Right atrium auricular region (tissue), 2 donors: ENCODE results near the gene CLIP2. TPM values are rescaled to one million over a fixed set of nuclear protein-coding genes. Genes with fewer than 3 reads are reported as not detected.

Source experiments
- DNase-seq: peaks from one replicate; pipeline ENCODE4 v3.0.0-alpha.2; 2019; ENCODE audit warnings: low spot score
- H3K27ac ChIP-seq, 2 donors: fragments of 200-600 bp; sonication (generic); 1 replicate in 1 of 2; 2 replicates in 1 of 2; pipeline ENCODE4 v1.5.1; 2016 to 2019
- H3K27me3 ChIP-seq, 2 donors: fragments of 200-600 bp; sonication (generic); one replicate each; pipeline versions ENCODE4 v1.5.1 to v1.6.0; 2017 to 2019
- H3K36me3 ChIP-seq: fragments of 200-600 bp; sonication (generic); one replicate; pipeline ENCODE4 v1.5.1; 2016
- H3K4me1 ChIP-seq, 2 donors: fragments of 200-600 bp; sonication (generic); one replicate each; pipeline versions ENCODE4 v1.5.1 to v1.6.0; 2017 to 2019
- H3K4me3 ChIP-seq, 2 donors: fragments of 200-600 bp; sonication (generic); 1 replicate in 1 of 2; 2 replicates in 1 of 2; pipeline ENCODE4 v1.5.1; 2017 to 2019; ENCODE audit warnings: mild to moderate bottlenecking in 1 of 2, moderate library complexity in 1 of 2
- H3K9me3 ChIP-seq, 2 donors: fragments of 200-600 bp; sonication (generic); one replicate each; pipeline ENCODE4 v1.5.1; 2019
- CTCF ChIP-seq, 2 donors: fragments of 200-600 bp; sonication (generic); IDR thresholded peaks; one replicate each; pipeline ENCODE4 v1.5.1; 2019; ENCODE audit warnings: antibody characterized with exemption in 2 of 2
- total RNA-seq, 2 donors: library from RNA; depleted of rRNA; stranded (reverse); fragments of >200 nt; gene quantifications; one replicate each; pipeline ENCODE4 v1.1.0, GENCODE V29; 2016

CLIP2 gene
- total RNA-seq, 2 donors from 2014 or later: 9.5 to 12.1 TPM

GRCh38 chr7:74449144-74449543 is 159.9 kb downstream of the CLIP2 start:
- Histone ChIP-seq H3K36me3 (no peaks in the 10 kb centered on the region), H3K9me3 (no peaks in the 10 kb centered on the region), H3K4me3 (no peak overlapping the region), H3K4me1 (peaks cover 0 to 9% of the 10 kb centered on the region in 2 donors), H3K27me3 (no peaks in the 10 kb centered on the region), H3K27ac (no peak overlapping the region)
- DNase-seq: no peak
- TF ChIP-seq CTCF (IDR thresholded peaks at IDR 0.05): no peak

- no peak for DNase-seq
Observed at GRCh38 chr7:74449809-74450397, 160.7 kb downstream of the CLIP2 start.

GRCh38 chr7:74452748-74453321 is 163.6 kb downstream of the CLIP2 start:
- no peak for DNase-seq
- no peaks in the 10 kb centered on the region for H3K9me3 ChIP-seq
- no peaks in the 10 kb centered on the region for H3K36me3 ChIP-seq
- H3K27me3 ChIP-seq: no peaks in the 10 kb centered on the region
- peak overlapping the region; percentile 94 to 98 for H3K27ac ChIP-seq
- peak overlapping the region; percentile 70 to 80 for H3K4me3 ChIP-seq
- peaks cover 0 to 28% of the 10 kb centered on the region in 2 donors for H3K4me1 ChIP-seq
- no peak for TF ChIP-seq CTCF (IDR thresholded peaks at IDR 0.05)

More at GRCh38 chr7:74449809-74450397, 160.7 kb downstream of the CLIP2 start:
- Histone ChIP-seq H3K4me1 (peaks cover 0 to 17% of the 10 kb centered on the region in 2 donors), H3K27me3 (no peaks in the 10 kb centered on the region), H3K27ac (no peak overlapping the region), H3K4me3 (no peak overlapping the region), H3K9me3 (no peaks in the 10 kb centered on the region), H3K36me3 (no peaks in the 10 kb centered on the region)
- peak; percentile 73 to 91 for TF ChIP-seq CTCF (IDR thresholded peaks at IDR 0.05)

- Histone ChIP-seq H3K4me3 (peak within 1 kb of the TSS; percentile 70 to 80), H3K9me3 (no peaks in the 10 kb centered on the region), H3K27me3 (no peaks in the 10 kb centered on the region), H3K27ac (peak within 1 kb of the TSS; percentile 94 to 98), H3K4me1 (peaks cover 0 to 28% of the 10 kb centered on the region in 2 donors), H3K36me3 (no peaks in the 10 kb centered on the region)
- no peak for TF ChIP-seq CTCF (IDR thresholded peaks at IDR 0.05)
- DNase-seq: no peak
Observed at GRCh38 chr7:74453322-74454011, 164.3 kb downstream of the CLIP2 start, which contains the start of gene GTF2IRD1. TSS of gene GTF2IRD1 (plus strand) at chr7:74453906. CDS start at chr7:74508081, 54,175 bp downstream.

GRCh38 chr7:74454021-74454924 is 165.1 kb downstream of the CLIP2 start:
- Histone ChIP-seq H3K4me1 (peaks cover 0 to 34% of the 10 kb centered on the region in 2 donors), H3K27me3 (no peaks in the 10 kb centered on the region), H3K4me3 (peak overlapping the region; percentile 70 to 80), H3K36me3 (no peaks in the 10 kb centered on the region), H3K9me3 (no peaks in the 10 kb centered on the region), H3K27ac (peak overlapping the region; percentile 94 to 98)
- no peak for DNase-seq
- no peak for TF ChIP-seq CTCF (IDR thresholded peaks at IDR 0.05)
